ENCODE data around the gene EXOC1L. TPM values are rescaled to one million over a fixed set of nuclear protein-coding genes. Genes with fewer than 3 reads are reported as not detected.

EXOC1L gene
- total RNA-seq, 1 donor, result not detected

- Histone ChIP-seq H3K9me3 (ENCODE audit: low read depth, low read length) (no peaks in the 10 kb centered on the region), H3K79me2 (ENCODE audit: insufficient read depth, low read length) (no peaks in the 10 kb centered on the region), H3K4me3 (ENCODE audit: insufficient read depth, low read length) (no peak overlapping the region), H3K27me3 (ENCODE audit: insufficient read depth, low read length) (peaks cover 13% of the 10 kb centered on the region), H3K27ac (ENCODE audit: low read depth, low read length) (no peak overlapping the region), H3K4me1 (ENCODE audit: insufficient read depth, low read length) (no peaks in the 10 kb centered on the region), H3K4me2 (ENCODE audit: insufficient read depth, low read length) (no peak overlapping the region), H4K20me1 (ENCODE audit: insufficient read depth, low read length) (no peaks in the 10 kb centered on the region), H3K36me3 (ENCODE audit: insufficient read depth, low read length) (no peaks in the 10 kb centered on the region), H2AFZ (ENCODE audit: low read length) (no peak overlapping the region)
- no peak for TF ChIP-seq CTCF (IDR thresholded peaks at IDR 0.05; ENCODE audit: extremely low read depth, low read depth, low read length)
- DNase-seq (ENCODE audit: insufficient read length, low spot score, missing footprints), result no peak
These were observed 2.7 kb downstream of the EXOC1L start for GRCh38 chr4:55822329-55822728.

- Histone ChIP-seq H4K20me1 (ENCODE audit: insufficient read depth, low read length) (no peaks in the 10 kb centered on the region), H3K36me3 (ENCODE audit: insufficient read depth, low read length) (no peaks in the 10 kb centered on the region), H3K79me2 (ENCODE audit: insufficient read depth, low read length) (no peaks in the 10 kb centered on the region), H3K27me3 (ENCODE audit: insufficient read depth, low read length) (peaks cover 5% of the 10 kb centered on the region), H3K4me3 (ENCODE audit: insufficient read depth, low read length) (no peak overlapping the region), H3K27ac (ENCODE audit: low read depth, low read length) (no peak overlapping the region), H2AFZ (ENCODE audit: low read length) (no peak overlapping the region), H3K9me3 (ENCODE audit: low read depth, low read length) (no peaks in the 10 kb centered on the region), H3K4me2 (ENCODE audit: insufficient read depth, low read length) (no peak overlapping the region), H3K4me1 (ENCODE audit: insufficient read depth, low read length) (no peaks in the 10 kb centered on the region)
- DNase-seq (ENCODE audit: insufficient read length, low spot score, missing footprints), result no peak
- no peak for TF ChIP-seq CTCF (IDR thresholded peaks at IDR 0.05; ENCODE audit: extremely low read depth, low read depth, low read length)
These were observed 5.3 kb downstream of the EXOC1L start for GRCh38 chr4:55824865-55825264.

DNA sequence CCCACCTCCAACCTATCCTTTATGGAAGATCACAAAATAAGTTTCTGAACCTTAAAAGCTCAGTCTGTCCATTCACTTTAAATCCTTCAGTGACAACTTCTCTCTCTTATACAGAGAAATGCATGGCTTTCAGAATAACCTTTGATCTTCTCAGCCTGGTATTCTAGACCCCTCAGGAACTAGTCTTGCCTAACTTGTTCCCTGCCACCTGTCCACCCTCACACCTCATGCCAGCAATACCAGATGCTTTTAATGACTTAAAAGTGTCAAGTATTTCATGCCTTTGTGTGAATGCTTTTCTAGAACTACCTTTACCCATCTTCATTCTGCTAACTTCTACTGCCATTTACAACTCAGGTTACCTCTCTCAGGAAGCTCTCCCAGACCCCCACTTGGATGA lies 7.4 kb downstream of the EXOC1L start:
- H3K27me3 ChIP-seq (ENCODE audit: insufficient read depth, low read length), result peaks cover 9% of the 10 kb centered on the region
- no peaks in the 10 kb centered on the region for H3K36me3 ChIP-seq (ENCODE audit: insufficient read depth, low read length)
- no peaks in the 10 kb centered on the region for H3K9me3 ChIP-seq (ENCODE audit: low read depth, low read length)
- no peaks in the 10 kb centered on the region for H4K20me1 ChIP-seq (ENCODE audit: insufficient read depth, low read length)
- no peak for TF ChIP-seq CTCF (IDR thresholded peaks at IDR 0.05; ENCODE audit: extremely low read depth, low read depth, low read length)
- DNase-seq (ENCODE audit: insufficient read length, low spot score, missing footprints), result no peak
- no peak overlapping the region for H3K4me2 ChIP-seq (ENCODE audit: insufficient read depth, low read length)
- H2AFZ ChIP-seq (ENCODE audit: low read length), result no peak overlapping the region
- H3K27ac ChIP-seq (ENCODE audit: low read depth, low read length), result no peak overlapping the region
- H3K4me3 ChIP-seq (ENCODE audit: insufficient read depth, low read length), result no peak overlapping the region
- H3K79me2 ChIP-seq (ENCODE audit: insufficient read depth, low read length), result no peaks in the 10 kb centered on the region
- no peaks in the 10 kb centered on the region for H3K4me1 ChIP-seq (ENCODE audit: insufficient read depth, low read length)

DNA sequence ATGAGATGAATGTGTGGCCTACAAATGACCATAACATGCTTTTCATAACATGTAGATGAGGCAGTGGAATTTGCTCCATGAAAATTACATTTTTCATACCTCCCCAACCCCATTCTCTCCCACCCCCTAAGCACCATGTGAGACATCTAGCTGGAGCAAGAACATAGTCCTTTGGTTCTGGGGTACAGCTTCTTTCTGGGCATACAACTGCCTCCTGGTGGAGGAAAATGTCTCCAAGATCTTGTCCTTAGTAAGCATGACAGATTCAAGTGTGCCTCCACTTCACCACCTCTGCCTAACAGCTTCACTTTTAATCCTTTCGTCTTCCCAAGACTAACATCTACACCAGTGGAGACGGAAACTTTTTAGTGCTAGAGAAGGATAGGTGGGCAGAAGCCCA lies 8.0 kb downstream of the EXOC1L start:
- no peak overlapping the region for H3K4me2 ChIP-seq (ENCODE audit: insufficient read depth, low read length)
- H3K27me3 ChIP-seq (ENCODE audit: insufficient read depth, low read length), result peaks cover 9% of the 10 kb centered on the region
- H3K27ac ChIP-seq (ENCODE audit: low read depth, low read length), result no peak overlapping the region
- H2AFZ ChIP-seq (ENCODE audit: low read length), result no peak overlapping the region
- H3K4me3 ChIP-seq (ENCODE audit: insufficient read depth, low read length), result no peak overlapping the region
- H3K36me3 ChIP-seq (ENCODE audit: insufficient read depth, low read length), result no peaks in the 10 kb centered on the region
- no peaks in the 10 kb centered on the region for H3K9me3 ChIP-seq (ENCODE audit: low read depth, low read length)
- DNase-seq (ENCODE audit: insufficient read length, low spot score, missing footprints), result no peak
- H3K79me2 ChIP-seq (ENCODE audit: insufficient read depth, low read length), result no peaks in the 10 kb centered on the region
- no peak for TF ChIP-seq CTCF (IDR thresholded peaks at IDR 0.05; ENCODE audit: extremely low read depth, low read depth, low read length)
- H3K4me1 ChIP-seq (ENCODE audit: insufficient read depth, low read length), result no peaks in the 10 kb centered on the region
- no peaks in the 10 kb centered on the region for H4K20me1 ChIP-seq (ENCODE audit: insufficient read depth, low read length)

All from osteoblast (primary cell).